ENCODE measurements around the gene WDHD1.
"Not testable (repeated sequence)": the region's sequence is repeated elsewhere in the genome, so short reads cannot be mapped to it uniquely, and the experiment has no call there.

WDHD1 gene, protein sequence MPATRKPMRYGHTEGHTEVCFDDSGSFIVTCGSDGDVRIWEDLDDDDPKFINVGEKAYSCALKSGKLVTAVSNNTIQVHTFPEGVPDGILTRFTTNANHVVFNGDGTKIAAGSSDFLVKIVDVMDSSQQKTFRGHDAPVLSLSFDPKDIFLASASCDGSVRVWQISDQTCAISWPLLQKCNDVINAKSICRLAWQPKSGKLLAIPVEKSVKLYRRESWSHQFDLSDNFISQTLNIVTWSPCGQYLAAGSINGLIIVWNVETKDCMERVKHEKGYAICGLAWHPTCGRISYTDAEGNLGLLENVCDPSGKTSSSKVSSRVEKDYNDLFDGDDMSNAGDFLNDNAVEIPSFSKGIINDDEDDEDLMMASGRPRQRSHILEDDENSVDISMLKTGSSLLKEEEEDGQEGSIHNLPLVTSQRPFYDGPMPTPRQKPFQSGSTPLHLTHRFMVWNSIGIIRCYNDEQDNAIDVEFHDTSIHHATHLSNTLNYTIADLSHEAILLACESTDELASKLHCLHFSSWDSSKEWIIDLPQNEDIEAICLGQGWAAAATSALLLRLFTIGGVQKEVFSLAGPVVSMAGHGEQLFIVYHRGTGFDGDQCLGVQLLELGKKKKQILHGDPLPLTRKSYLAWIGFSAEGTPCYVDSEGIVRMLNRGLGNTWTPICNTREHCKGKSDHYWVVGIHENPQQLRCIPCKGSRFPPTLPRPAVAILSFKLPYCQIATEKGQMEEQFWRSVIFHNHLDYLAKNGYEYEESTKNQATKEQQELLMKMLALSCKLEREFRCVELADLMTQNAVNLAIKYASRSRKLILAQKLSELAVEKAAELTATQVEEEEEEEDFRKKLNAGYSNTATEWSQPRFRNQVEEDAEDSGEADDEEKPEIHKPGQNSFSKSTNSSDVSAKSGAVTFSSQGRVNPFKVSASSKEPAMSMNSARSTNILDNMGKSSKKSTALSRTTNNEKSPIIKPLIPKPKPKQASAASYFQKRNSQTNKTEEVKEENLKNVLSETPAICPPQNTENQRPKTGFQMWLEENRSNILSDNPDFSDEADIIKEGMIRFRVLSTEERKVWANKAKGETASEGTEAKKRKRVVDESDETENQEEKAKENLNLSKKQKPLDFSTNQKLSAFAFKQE

DNA sequence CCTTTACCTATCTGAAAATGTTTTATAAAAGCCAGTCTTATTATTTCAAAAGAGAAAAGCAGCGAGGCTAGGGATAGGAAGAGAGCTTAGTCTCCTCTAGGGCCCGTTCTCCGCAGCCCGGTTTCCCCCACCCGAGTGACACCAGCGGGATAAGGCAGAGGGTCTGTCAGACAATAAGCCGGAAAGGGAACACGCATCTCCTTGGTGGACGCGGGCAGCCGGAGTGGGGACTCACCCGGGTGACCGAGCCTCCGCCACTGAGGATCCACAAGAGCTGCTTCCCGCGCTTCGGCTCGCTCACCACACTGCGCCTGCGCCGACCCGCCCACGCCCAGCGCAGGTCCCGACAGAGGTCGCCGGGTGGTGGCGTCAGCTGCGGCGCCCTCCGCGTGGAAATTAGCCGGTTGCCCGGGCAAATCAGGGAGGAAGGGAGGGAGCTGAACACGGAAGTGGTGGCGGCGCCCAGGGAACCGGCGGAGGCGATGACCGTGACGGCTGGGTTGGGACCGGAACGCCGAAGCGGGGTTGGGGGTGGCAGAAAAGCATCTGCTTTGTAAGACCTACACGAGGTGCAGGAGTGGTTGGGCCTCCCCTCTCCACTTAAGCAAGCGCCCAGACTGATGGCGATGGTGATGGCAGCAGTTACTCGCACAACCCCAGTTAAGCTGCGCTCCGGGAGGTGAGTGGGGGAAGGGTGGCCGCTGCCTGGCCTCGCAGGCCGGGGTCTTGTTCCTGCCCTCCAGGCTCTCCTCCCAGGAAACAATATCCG lies at the start of gene WDHD1, which contains the start of gene SOCS4:
Gene WDHD1, minus strand, starts transcription at position 307 of the 769 bp plus-strand sequence. CDS start 312 bp downstream, outside the sequence.
Gene SOCS4, plus strand, starts transcription at position 444 of the 769 bp plus-strand sequence. CDS start 15,806 bp downstream, outside the sequence.
- peak; percentile 94 for DNase-seq (ENCODE audit: low spot score)

DNA sequence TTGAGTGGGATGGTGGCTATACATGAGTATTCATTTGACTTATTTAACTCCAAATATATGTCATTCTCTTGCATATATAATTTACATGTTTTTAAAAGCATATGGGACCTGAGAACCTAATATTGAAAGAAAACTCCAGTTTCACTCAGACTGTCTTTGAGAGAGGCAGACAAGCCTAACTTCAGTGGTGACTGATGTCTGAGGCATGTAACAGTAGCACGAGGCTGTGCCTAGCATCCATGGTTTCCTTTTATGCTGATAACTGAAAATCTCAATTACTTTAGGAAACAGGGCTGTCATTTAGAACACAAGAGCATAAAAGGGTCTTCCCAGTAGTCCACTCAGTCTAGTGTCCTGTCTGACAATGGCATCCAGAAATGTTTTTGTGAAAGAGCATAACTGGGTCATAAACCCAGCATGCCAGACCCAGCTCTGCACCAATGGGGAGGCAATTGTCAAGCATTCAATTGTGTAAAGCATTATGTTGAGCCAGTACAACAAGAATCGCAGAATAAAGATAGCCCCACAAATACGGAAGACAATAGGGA lies 48.8 kb upstream of the WDHD1 start:
- no peak for DNase-seq (ENCODE audit: low spot score)

GRCh38 chr14:55074662-55075061 lies 47.8 kb upstream of the WDHD1 start:
- no peak for DNase-seq (ENCODE audit: low spot score)

DNA sequence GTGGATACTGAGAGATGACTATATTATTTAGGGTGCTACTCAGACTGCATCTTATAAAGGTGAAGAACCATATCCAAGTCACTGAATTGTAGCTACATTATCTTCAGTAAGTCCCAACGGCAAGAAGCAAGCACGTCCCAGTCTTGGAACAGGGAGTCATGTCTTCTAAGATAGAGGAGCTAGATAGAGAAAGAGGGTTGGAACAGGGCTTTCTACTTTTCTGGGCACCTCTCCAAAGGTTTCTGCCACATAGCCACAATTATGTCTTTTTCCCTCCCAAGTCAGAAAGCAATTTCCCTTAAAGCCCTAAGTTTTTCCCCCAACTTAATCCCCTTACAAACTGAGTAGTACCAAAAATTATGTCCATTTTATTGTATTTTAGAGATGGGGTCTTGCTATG lies 47.0 kb upstream of the WDHD1 start:
- no peak for DNase-seq (ENCODE audit: low spot score)

- no peak for DNase-seq (ENCODE audit: low spot score)
Measured at GRCh38 chr14:55071870-55072640, 45.2 kb upstream of the WDHD1 start.

DNA sequence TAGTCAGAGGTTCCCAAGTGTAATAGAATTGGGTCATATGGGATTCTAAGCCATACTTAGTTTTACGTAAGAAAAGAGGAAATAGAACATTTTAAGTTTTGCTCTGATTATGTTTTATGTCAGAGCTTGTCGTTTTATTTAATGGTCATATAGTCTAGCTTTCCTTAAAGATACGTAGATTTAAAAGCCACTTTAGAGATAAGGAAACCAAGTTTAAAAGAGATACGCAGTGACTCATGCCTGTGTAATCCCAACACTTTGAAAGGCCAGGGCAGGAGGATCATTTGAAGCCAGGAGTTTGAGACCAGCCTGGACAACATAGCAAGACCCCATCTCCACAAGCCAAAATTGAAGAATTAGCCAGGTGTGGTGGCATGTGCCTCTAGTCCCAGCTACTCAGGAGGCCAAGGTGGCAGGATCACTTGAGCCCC lies 44.1 kb upstream of the WDHD1 start:
- peak; percentile 28 for DNase-seq (ENCODE audit: low spot score)

- DNase-seq (ENCODE audit: low spot score) = no peak
Measured at GRCh38 chr14:55066223-55066622, 39.3 kb upstream of the WDHD1 start.

- no peak for DNase-seq (ENCODE audit: low spot score)
Measured at GRCh38 chr14:55065411-55065810, 38.5 kb upstream of the WDHD1 start.

GRCh38 chr14:55064896-55065295 lies 38.0 kb upstream of the WDHD1 start:
- DNase-seq (ENCODE audit: low spot score) = not testable (repeated sequence)

DNA sequence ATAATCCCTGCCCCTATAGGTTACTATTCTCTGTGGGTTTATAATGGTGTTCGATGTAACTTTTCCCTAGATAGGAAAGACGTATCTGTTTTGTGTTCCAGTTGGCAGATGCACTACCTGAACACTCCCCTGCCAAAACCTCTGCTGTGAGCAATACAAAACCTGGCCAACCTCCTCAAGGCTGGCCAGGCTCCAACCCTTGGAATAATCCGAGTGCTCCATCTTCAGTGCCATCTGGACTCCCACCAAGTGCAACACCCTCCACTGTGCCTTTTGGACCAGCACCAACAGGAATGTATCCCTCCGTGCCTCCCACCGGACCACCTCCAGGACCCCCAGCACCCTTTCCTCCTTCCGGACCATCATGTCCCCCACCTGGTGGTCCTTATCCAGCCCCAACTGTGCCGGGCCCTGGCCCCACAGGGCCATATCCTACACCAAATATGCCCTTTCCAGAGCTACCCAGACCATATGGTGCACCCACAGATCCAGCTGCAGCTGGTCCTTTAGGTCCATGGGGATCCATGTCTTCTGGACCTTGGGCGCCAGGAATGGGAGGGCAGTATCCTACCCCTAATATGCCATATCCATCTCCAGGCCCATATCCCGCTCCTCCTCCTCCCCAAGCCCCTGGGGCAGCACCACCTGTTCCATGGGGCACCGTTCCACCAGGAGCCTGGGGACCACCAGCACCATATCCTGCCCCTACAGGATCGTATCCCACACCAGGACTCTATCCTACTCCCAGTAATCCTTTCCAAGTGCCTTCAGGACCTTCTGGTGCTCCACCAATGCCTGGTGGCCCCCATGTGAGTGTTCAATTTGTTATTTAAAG lies 35.8 kb upstream of the WDHD1 start:
- no peak for DNase-seq (ENCODE audit: low spot score)

DNA sequence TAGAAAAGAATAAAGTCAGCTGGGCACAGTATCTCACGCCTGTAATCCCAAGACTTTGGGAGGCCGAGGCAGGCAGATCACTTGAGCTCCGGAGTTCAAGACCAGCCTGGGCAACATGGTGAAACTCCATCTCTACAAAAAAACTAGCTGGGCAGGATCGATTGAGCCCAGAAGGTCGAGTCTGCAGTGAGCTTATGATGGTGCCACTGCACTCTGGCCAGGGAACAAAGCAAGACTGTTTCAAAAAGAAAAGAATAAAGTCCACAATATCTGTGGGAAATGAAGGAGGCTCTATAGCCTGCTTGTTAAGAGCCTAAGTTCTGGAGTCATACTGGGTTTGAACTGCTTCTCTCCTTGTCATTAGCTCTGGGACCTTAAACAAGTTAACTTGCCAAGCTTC lies 32.4 kb upstream of the WDHD1 start:
- no peak for DNase-seq (ENCODE audit: low spot score)

- no peak for DNase-seq (ENCODE audit: low spot score)
Measured at GRCh38 chr14:55057919-55058318, 31.0 kb upstream of the WDHD1 start.

GRCh38 chr14:55054098-55054497 lies 27.2 kb upstream of the WDHD1 start:
- DNase-seq (ENCODE audit: low spot score) = no peak

DNA sequence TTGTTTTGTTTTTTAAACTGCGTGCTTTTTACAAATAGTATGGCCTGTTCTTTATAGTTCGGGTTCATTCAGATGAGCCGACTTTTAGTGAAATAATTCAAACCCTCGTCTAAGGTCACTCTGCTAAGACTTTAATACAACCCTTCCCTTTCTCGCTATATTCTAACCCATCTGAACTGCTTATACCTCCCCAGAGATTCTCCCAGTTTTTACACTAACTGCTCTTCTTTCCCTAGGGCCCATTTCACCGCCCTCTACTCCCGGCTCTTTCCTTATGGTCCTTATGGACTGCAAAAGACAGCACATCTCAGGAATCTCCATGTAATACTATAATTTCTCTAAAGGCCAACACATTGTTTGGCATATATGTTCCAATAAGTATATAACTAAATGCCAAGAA lies 26.6 kb upstream of the WDHD1 start:
- no peak for DNase-seq (ENCODE audit: low spot score)

DNA sequence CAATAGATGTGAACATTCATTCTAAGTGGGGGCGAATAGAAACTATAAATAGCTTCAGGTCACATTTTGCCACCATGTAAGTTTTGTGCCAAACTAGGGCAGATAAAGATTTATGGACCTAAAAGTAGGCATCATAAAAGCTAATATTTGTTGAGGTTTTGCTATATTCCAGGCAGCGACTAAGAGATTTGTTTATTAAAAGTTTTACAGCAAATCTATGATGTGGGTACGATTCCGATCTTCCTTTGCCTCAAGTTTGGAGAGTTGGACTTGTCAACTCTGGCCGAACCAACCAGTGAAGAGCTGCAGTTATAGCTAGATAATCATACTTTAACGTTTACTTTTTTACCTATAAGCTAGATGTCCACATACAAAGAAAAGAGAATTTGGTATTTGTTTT lies 26.1 kb upstream of the WDHD1 start:
- no peak for DNase-seq (ENCODE audit: low spot score)

GRCh38 chr14:55052269-55052930 lies 25.5 kb upstream of the WDHD1 start:
- peak; percentile 16 for DNase-seq (ENCODE audit: low spot score)

DNA sequence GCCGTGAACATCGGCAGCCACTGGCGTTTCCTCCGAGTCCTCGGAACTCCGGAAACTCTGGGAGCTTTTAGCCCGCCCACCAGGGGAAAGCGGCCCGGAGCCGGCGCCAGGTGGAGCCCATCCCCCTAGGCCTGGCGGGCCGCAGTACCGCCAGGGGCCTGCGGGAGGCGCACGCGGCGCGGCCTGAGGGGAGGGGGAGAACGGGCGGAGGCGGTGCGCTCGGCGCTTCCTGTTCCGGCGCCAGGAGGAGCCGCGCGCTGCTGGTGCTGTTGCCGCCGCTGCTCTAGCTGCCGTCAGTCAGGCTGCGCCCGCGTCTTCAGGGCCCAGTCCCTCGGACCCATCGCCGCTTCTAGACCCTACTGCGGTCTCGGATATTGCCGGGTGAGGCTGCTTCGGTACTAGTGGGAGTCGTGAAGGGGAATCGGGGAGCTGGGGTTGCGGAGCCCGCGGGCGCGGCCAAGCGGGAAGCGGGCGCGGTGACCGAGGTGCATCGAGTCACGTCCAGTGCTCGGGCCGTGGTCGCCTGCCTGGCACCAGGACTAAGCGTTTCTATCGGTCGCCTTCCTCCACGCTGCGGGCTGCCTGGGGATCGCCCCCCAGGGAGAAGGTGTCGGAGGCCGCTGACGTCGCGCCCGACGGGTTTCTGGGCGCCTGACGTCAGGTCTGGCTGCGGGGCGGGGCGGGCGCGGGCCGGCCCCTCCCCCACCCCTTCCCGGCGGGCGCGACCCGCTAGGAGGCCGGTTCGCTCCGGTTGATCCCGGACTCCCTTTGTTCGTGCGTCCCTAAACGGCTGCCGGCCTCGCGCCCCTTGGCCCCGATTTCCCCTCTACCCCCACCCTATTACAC lies 24.7 kb upstream of the WDHD1 start, which contains the start of gene MAPK1IP1L:
Gene MAPK1IP1L, plus strand, starts transcription at position 225 of the 846 bp plus-strand sequence. CDS start 10,037 bp downstream, outside the sequence.
- DNase-seq (ENCODE audit: low spot score) = peak; percentile 93

- DNase-seq (ENCODE audit: low spot score) = no peak
Measured at GRCh38 chr14:55051165-55051422, 24.2 kb upstream of the WDHD1 start.

Data from LoVo (cell line).